Gastrocnemius medialis (tissue), 4 donors: ENCODE measurements around the gene DIP2C. TPM values are rescaled to one million over a fixed set of nuclear protein-coding genes. Genes with fewer than 3 reads are reported as not detected.

Experiments
- ATAC-seq, 2 donors: fragments of 150-250 bp; one replicate each; pipeline ENCODE4 v1.9.1; 2016
- DNase-seq, 2 donors: peaks; one replicate each; pipeline ENCODE4 v3.0.0-alpha.2; 2019
- H3K27ac ChIP-seq, 4 donors: fragments of 200-600 bp; sonication (generic); 1 replicate in 1 of 4; 2 replicates in 3 of 4; pipeline ENCODE4 v1.5.1; 2016 to 2018; ENCODE audit warnings: mild to moderate bottlenecking in 2 of 4, moderate library complexity in 1 of 4
- H3K27me3 ChIP-seq, 3 donors: fragments of 200-600 bp; sonication (generic) in 2 of 3; 1 replicate in 1 of 3; 2 replicates in 2 of 3; pipeline versions ENCODE4 v1.5.1 to v1.6.0; 2016 to 2019; ENCODE audit warnings: mild to moderate bottlenecking in 1 of 3, moderate library complexity in 1 of 3
- H3K36me3 ChIP-seq, 2 donors: fragments of 200-600 bp; sonication (generic) in 1 of 2; one replicate each; pipeline ENCODE4 v1.5.1; 2017 to 2018
- H3K4me1 ChIP-seq, 2 donors: fragments of 200-600 bp; sonication (generic) in 1 of 2; one replicate each; pipeline ENCODE4 v1.5.1; 2016 to 2017; ENCODE audit warnings: mild to moderate bottlenecking in 2 of 2
- H3K4me3 ChIP-seq, 4 donors: fragments of 200-600 bp; sonication (generic) in 3 of 4; 1 replicate in 1 of 4; 2 replicates in 3 of 4; pipeline ENCODE4 v1.5.1; 2016 to 2019; ENCODE audit warnings: mild to moderate bottlenecking in 2 of 4
- H3K9me3 ChIP-seq, 3 donors: fragments of 200-600 bp; sonication (generic) in 2 of 3; 1 replicate in 1 of 3; 2 replicates in 2 of 3; pipeline ENCODE4 v1.5.1; 2016 to 2019
- CTCF ChIP-seq, 5 experiments: fragments of 450-650 bp in 3 of 5; fragments of 200-600 bp in 2 of 5; sonication (generic) in 2 of 5; IDR thresholded peaks in 4 of 5; conservative IDR thresholded peaks in 1 of 5; 1 replicate in 4 of 5; 2 replicates in 1 of 5; pipeline ENCODE4 v1.5.1; 2016 to 2019; ENCODE audit warnings: antibody characterized with exemption in 5 of 5, mild to moderate bottlenecking in 3 of 5, moderate library complexity in 3 of 5
- POLR2A ChIP-seq, 2 donors: fragments of 450-650 bp; IDR thresholded peaks; one replicate each; pipeline ENCODE4 v1.6.1; 2017; ENCODE audit warnings: antibody characterized with exemption in 2 of 2, mild to moderate bottlenecking in 2 of 2, moderate library complexity in 2 of 2
- in situ Hi-C, 4 donors: fragments of 200-750 bp; cut with MboI; loops; one replicate each; pipeline versions ENCODE4 v1.15.0 to v1.8.0; 2017; ENCODE audit warnings: low sequenced_read_pairs in 4 of 4
- intact Hi-C: fragments of 100-400 bp; cut with DNase I; formaldehyde crosslinking; loops from one replicate; pipeline ENCODE4 v1.15.1; 2023; ENCODE audit warnings: low total_unique reads
- total RNA-seq, 4 donors: library from RNA; depleted of rRNA; stranded (reverse); fragments of >200 nt; gene quantifications; one replicate each; pipeline versions ENCODE4 v1.1.0 to v1.2.3, GENCODE V29; 2016

DIP2C gene
- total RNA-seq, 4 donors from 2014 or later = 19.1 to 60.0 (median 30.2) TPM

GRCh38 chr10:575402-576129, 113.9 kb downstream of the DIP2C start:
- H3K9me3 ChIP-seq = no peaks in the 10 kb centered on the region
- no peak overlapping the region for H3K4me3 ChIP-seq
- no peaks in the 10 kb centered on the region for H3K36me3 ChIP-seq
- H3K27ac ChIP-seq = no peak overlapping the region
- intact Hi-C loops (no loop called here), in situ Hi-C loops (loop anchor here in 1 of 4 donors (25.0 kb wide), 1 partner anchor 212 kb away; no protein-coding TSS in a partner anchor)
- no peak for TF ChIP-seq POLR2A (IDR thresholded peaks at IDR 0.05)
- no peak for TF ChIP-seq CTCF (IDR thresholded peaks at IDR 0.05 in 4 of 5, conservative IDR thresholded peaks at IDR 0.05 in 1 of 5)
- DNase-seq (no peak), ATAC-seq (no peak)
- no peaks in the 10 kb centered on the region for H3K27me3 ChIP-seq
- H3K4me1 ChIP-seq = peaks cover 18 to 19% of the 10 kb centered on the region in 2 donors

- no peak for ATAC-seq
- no peak overlapping the region for H3K4me3 ChIP-seq
These were observed 116.8 kb downstream of the DIP2C start for GRCh38 chr10:572696-573095.

GRCh38 chr10:571688-572451, 117.6 kb downstream of the DIP2C start:
- Histone ChIP-seq H3K4me1 (peaks cover 14 to 15% of the 10 kb centered on the region in 2 donors), H3K27ac (no peak overlapping the region), H3K4me3 (no peak overlapping the region), H3K9me3 (no peaks in the 10 kb centered on the region), H3K27me3 (no peaks in the 10 kb centered on the region), H3K36me3 (no peaks in the 10 kb centered on the region)
- DNase-seq (no peak), ATAC-seq (no peak)
- in situ Hi-C loops = no loop called here
- no peak for TF ChIP-seq POLR2A (IDR thresholded peaks at IDR 0.05)
- no peak for TF ChIP-seq CTCF (IDR thresholded peaks at IDR 0.05 in 4 of 5, conservative IDR thresholded peaks at IDR 0.05 in 1 of 5)
- intact Hi-C loops = no loop called here

More at GRCh38 chr10:572696-573095, 116.8 kb downstream of the DIP2C start:
- no peaks in the 10 kb centered on the region for H3K27me3 ChIP-seq
- in situ Hi-C loops (no loop called here), intact Hi-C loops (no loop called here)
- no peaks in the 10 kb centered on the region for H3K36me3 ChIP-seq
- no peak overlapping the region for H3K27ac ChIP-seq
- peaks cover 15 to 16% of the 10 kb centered on the region in 2 donors for H3K4me1 ChIP-seq
- no peak for DNase-seq
- H3K9me3 ChIP-seq = no peaks in the 10 kb centered on the region
- no peak for TF ChIP-seq CTCF (IDR thresholded peaks at IDR 0.05 in 4 of 5, conservative IDR thresholded peaks at IDR 0.05 in 1 of 5)
- no peak for TF ChIP-seq POLR2A (IDR thresholded peaks at IDR 0.05)

GRCh38 chr10:571166-571565, 118.3 kb downstream of the DIP2C start:
- DNase-seq (no peak), ATAC-seq (no peak)
- Histone ChIP-seq H3K4me3 (no peak overlapping the region), H3K4me1 (peaks cover 7 to 9% of the 10 kb centered on the region in 2 donors), H3K9me3 (no peaks in the 10 kb centered on the region), H3K27ac (no peak overlapping the region), H3K27me3 (no peaks in the 10 kb centered on the region), H3K36me3 (no peaks in the 10 kb centered on the region)
- in situ Hi-C loops (no loop called here), intact Hi-C loops (no loop called here)
- no peak for TF ChIP-seq POLR2A (IDR thresholded peaks at IDR 0.05)
- TF ChIP-seq CTCF (IDR thresholded peaks at IDR 0.05 in 4 of 5, conservative IDR thresholded peaks at IDR 0.05 in 1 of 5) = no peak
